ENCODE data around the gene GPR50. TPM values are rescaled to one million over a fixed set of nuclear protein-coding genes. Genes with fewer than 3 reads are reported as not detected.

The GPR50 gene
- total RNA-seq, 2 donors from 2014 or later: not detected

DNA sequence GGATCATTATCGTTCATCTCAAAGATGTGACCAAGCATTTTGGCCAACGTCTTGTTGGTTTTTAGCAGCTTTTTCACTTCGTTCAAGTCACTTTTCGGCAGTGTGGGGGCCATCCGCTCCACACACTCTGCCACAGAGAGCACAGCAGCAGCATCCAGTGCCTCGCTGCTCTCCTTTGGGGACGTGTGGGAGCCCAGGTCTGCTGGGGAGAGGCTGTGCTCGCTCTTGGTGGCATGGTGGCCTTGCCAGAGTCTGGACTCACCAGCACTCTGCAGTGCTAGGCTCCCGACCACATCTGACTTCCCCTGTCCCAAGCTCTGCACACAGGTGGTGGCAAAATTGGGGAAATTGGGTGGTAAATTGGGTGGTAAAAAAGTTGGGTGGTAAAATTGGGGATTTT is 50.6 kb downstream of the GPR50 start:
- Histone ChIP-seq H3K27ac (no peak overlapping the region), H3K36me3 (no peaks in the 10 kb centered on the region), H3K4me3 (no peak overlapping the region), H3K4me1 (no peaks in the 10 kb centered on the region), H3K9me3 (no peaks in the 10 kb centered on the region), H3K27me3 (no peaks in the 10 kb centered on the region), H3K9ac (ENCODE audit: low read depth in 2 of 2, low read length in 2 of 2) (no peak overlapping the region)
- TF ChIP-seq, protein P1, sequence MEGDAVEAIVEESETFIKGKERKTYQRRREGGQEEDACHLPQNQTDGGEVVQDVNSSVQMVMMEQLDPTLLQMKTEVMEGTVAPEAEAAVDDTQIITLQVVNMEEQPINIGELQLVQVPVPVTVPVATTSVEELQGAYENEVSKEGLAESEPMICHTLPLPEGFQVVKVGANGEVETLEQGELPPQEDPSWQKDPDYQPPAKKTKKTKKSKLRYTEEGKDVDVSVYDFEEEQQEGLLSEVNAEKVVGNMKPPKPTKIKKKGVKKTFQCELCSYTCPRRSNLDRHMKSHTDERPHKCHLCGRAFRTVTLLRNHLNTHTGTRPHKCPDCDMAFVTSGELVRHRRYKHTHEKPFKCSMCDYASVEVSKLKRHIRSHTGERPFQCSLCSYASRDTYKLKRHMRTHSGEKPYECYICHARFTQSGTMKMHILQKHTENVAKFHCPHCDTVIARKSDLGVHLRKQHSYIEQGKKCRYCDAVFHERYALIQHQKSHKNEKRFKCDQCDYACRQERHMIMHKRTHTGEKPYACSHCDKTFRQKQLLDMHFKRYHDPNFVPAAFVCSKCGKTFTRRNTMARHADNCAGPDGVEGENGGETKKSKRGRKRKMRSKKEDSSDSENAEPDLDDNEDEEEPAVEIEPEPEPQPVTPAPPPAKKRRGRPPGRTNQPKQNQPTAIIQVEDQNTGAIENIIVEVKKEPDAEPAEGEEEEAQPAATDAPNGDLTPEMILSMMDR (IDR thresholded peaks at IDR 0.05): no peak
- intact Hi-C loops (cut with DNase I): no loop called here
- no peak for DNase-seq

- Histone ChIP-seq H3K4me1 (no peaks in the 10 kb centered on the region), H3K9me3 (no peaks in the 10 kb centered on the region), H3K27me3 (no peaks in the 10 kb centered on the region), H3K4me3 (no peak overlapping the region), H3K9ac (ENCODE audit: low read depth in 2 of 2, low read length in 2 of 2) (no peak overlapping the region), H3K27ac (no peak overlapping the region), H3K36me3 (no peaks in the 10 kb centered on the region)
- no peak for DNase-seq
- TF ChIP-seq, protein P1 (IDR thresholded peaks at IDR 0.05): no peak
- intact Hi-C loops (cut with DNase I): no loop called here
Measured at GRCh38 chrX:151227627-151228026, 51.2 kb downstream of the GPR50 start.

- Histone ChIP-seq H3K4me1 (no peaks in the 10 kb centered on the region), H3K27me3 (no peaks in the 10 kb centered on the region), H3K9me3 (no peaks in the 10 kb centered on the region), H3K27ac (no peak overlapping the region), H3K36me3 (no peaks in the 10 kb centered on the region), H3K9ac (ENCODE audit: low read depth in 2 of 2, low read length in 2 of 2) (no peak overlapping the region), H3K4me3 (no peak overlapping the region)
- intact Hi-C loops (cut with DNase I): no loop called here
- no peak for DNase-seq
- TF ChIP-seq, protein P1 (IDR thresholded peaks at IDR 0.05): no peak
Measured at GRCh38 chrX:151228935-151229334, 52.6 kb downstream of the GPR50 start.

Small RNAs within 50 kb of the gene (microRNA-seq; reads per million reads assigned to microRNA genes)
- not detected for gene MIR4330

Other genes starting within 250 kb of the GPR50 start
- gene HMGB3, start 193.2 kb upstream of the GPR50 start, total RNA-seq: 10 to 100 TPM; 42.0 to 59.0 TPM
- 10 to 100 TPM; 15.1 to 20.6 TPM for gene VMA21, start 220.6 kb downstream of the GPR50 start, total RNA-seq